Right lobe of liver (tissue), 4 donors: Measurements from ENCODE around the gene OTUD4.

Experiments
- CTCF ChIP-seq, 4 donors: fragments of 200-600 bp in 3 of 4; fragments of 450-650 bp in 1 of 4; IDR thresholded peaks; one replicate each; pipeline versions ENCODE4 v1.5.1 to v1.8.0; 2016 to 2022; ENCODE audit warnings: antibody characterized with exemption in 4 of 4, mild to moderate bottlenecking in 2 of 4
- POLR2A ChIP-seq: fragments of 450-650 bp; IDR thresholded peaks from one replicate; pipeline ENCODE4 v1.6.1; 2017; ENCODE audit warnings: antibody characterized with exemption, mild to moderate bottlenecking
- donor health status: DM: no; HTN: no; CAD: no.
- donor health status: DM: no; HTN: no; CAD: no.
- donor health status: DM: no; HTN: yes; CAD: no.

- no peak for TF ChIP-seq POLR2A
- TF ChIP-seq CTCF (IDR thresholded peaks at IDR 0.05): no peak
Measured at GRCh38 chr4:145155268-145155870, 25.0 kb downstream of the OTUD4 start.
